Skin epidermis (tissue), 12 donors: ENCODE results near the gene MLXIPL.
A peak's percentile ranks its signal among the peaks of the same experiment; 100 is the strongest.
"Not testable (repeated sequence)": the region's sequence is repeated elsewhere in the genome, so short reads cannot be mapped to it uniquely, and the experiment has no call there.

Source experiments
- H3K27ac ChIP-seq, 21 experiments: fragments of 200-600 bp; sonication (generic) in 11 of 21; one replicate each; pipeline ENCODE4 v1.5.0; 2020; ENCODE audit warnings: mild to moderate bottlenecking in 3 of 21, inconsistent platforms in 2 of 21, moderate library complexity in 2 of 21
- H3K4me3 ChIP-seq, 7 experiments: fragments of 200-600 bp; sonication (generic) in 2 of 7; one replicate each; pipeline ENCODE4 v1.5.0; 2020; ENCODE audit warnings: inconsistent platforms in 2 of 7, mild to moderate bottlenecking in 2 of 7, moderate library complexity in 1 of 7

Gene MLXIPL

GRCh38 chr7:73623798-73624668 is at the start of gene MLXIPL:
MLXIPL (minus strand) TSS chr7:73624522; CDS start chr7:73624492, 30 bp downstream.
- peak within 1 kb of the TSS in 1 of 21 experiments; percentile 5 for H3K27ac ChIP-seq

GRCh38 chr7:73671857-73672445 is 47.6 kb upstream of the MLXIPL start:
- H3K4me3 ChIP-seq, result no peak overlapping the region
- H3K27ac ChIP-seq, result no peak overlapping the region

More at GRCh38 chr7:73623798-73624668, at the start of gene MLXIPL:
- peak within 1 kb of the TSS in 6 of 7 experiments; percentile 2 to 45 (median 24) for H3K4me3 ChIP-seq

GRCh38 chr7:73671322-73671661 is 47.0 kb upstream of the MLXIPL start:
- H3K4me3 ChIP-seq, result no peak overlapping the region
- no peak overlapping the region for H3K27ac ChIP-seq

- H3K4me3 ChIP-seq, result no peak overlapping the region
- H3K27ac ChIP-seq, result no peak overlapping the region
These were observed 45.6 kb upstream of the MLXIPL start for GRCh38 chr7:73669858-73670385.

GRCh38 chr7:73669288-73669701 is 45.0 kb upstream of the MLXIPL start:
- Histone ChIP-seq H3K4me3 (no peak overlapping the region), H3K27ac (no peak overlapping the region)

GRCh38 chr7:73668886-73669230 is 44.5 kb upstream of the MLXIPL start:
- Histone ChIP-seq H3K4me3 (peak overlapping the region in 5 of 7 experiments; percentile 44 to 64 (median 56)), H3K27ac (peak overlapping the region in 1 of 21 experiments; percentile 74)

GRCh38 chr7:73668103-73668885 is 44.0 kb upstream of the MLXIPL start:
- H3K4me3 ChIP-seq, result peak overlapping the region; percentile 28 to 64 (median 46)
- peak overlapping the region in 9 of 21 experiments; percentile 5 to 74 (median 45) for H3K27ac ChIP-seq

GRCh38 chr7:73667344-73668102 is 43.2 kb upstream of the MLXIPL start, which contains the start of gene VPS37D:
VPS37D (plus strand) TSS chr7:73667831; CDS start chr7:73667959, 128 bp downstream.
- peak within 1 kb of the TSS in 9 of 21 experiments; percentile 5 to 74 (median 45) for H3K27ac ChIP-seq
- H3K4me3 ChIP-seq, result peak within 1 kb of the TSS; percentile 28 to 64 (median 46)

- Histone ChIP-seq H3K27ac (no peak overlapping the region), H3K4me3 (no peak overlapping the region)
These were observed 38.7 kb upstream of the MLXIPL start for GRCh38 chr7:73663033-73663432.

GRCh38 chr7:73660594-73660993 is 36.3 kb upstream of the MLXIPL start:
- not testable (repeated sequence) for H3K27ac ChIP-seq, H3K4me3 ChIP-seq

GRCh38 chr7:73659983-73660382 is 35.7 kb upstream of the MLXIPL start:
- Histone ChIP-seq H3K27ac (no peak overlapping the region), H3K4me3 (no peak overlapping the region)

GRCh38 chr7:73655309-73655708 is 31.0 kb upstream of the MLXIPL start:
- H3K4me3 ChIP-seq, H3K27ac ChIP-seq: not testable (repeated sequence)

- no peak overlapping the region for H3K27ac ChIP-seq
- no peak overlapping the region for H3K4me3 ChIP-seq
These were observed 28.2 kb upstream of the MLXIPL start for GRCh38 chr7:73652541-73652949.

- H3K4me3 ChIP-seq, result no peak overlapping the region
- H3K27ac ChIP-seq, result no peak overlapping the region
These were observed 26.2 kb upstream of the MLXIPL start for GRCh38 chr7:73650524-73650923.

GRCh38 chr7:73649576-73649975 is 25.3 kb upstream of the MLXIPL start:
- Histone ChIP-seq H3K4me3 (no peak overlapping the region), H3K27ac (no peak overlapping the region)

GRCh38 chr7:73648593-73649332 is 24.4 kb upstream of the MLXIPL start:
- no peak overlapping the region for H3K27ac ChIP-seq
- no peak overlapping the region for H3K4me3 ChIP-seq

- Histone ChIP-seq H3K27ac (no peak overlapping the region), H3K4me3 (peak overlapping the region in 4 of 7 experiments; percentile 15 to 34 (median 24))
These were observed 23.6 kb upstream of the MLXIPL start for GRCh38 chr7:73647725-73648592.
